Neural progenitor cell (in vitro differentiated cells): ENCODE measurements around the gene TMEM106A. TPM values are rescaled to one million over a fixed set of nuclear protein-coding genes. Genes with fewer than 3 reads are reported as not detected.
A peak's percentile ranks its signal among the peaks of the same experiment; 100 is the strongest.
"Not testable (repeated sequence)": the region's sequence is repeated elsewhere in the genome, so short reads cannot be mapped to it uniquely, and the experiment has no call there.

Source experiments
- DNase-seq: peaks from one replicate; pipeline ENCODE4 v3.0.0-alpha.2; 2016; ENCODE audit warnings: low spot score
- H2AFZ ChIP-seq: fragments of 200-600 bp; sonication (generic); replicated peaks from 2 replicates; pipeline ENCODE4 v1.6.1; 2016; ENCODE audit warnings: antibody characterized with exemption
- H3F3A ChIP-seq: fragments of 200-600 bp; sonication (generic); 2 replicates; pipeline ENCODE4 v1.6.1; 2016; ENCODE audit warnings: antibody characterized with exemption, low read depth
- H3K27ac ChIP-seq: fragments of 200-600 bp; sonication (generic); 2 replicates; pipeline ENCODE4 v1.5.1; 2016; ENCODE audit warnings: mild to moderate bottlenecking
- H3K27me3 ChIP-seq: fragments of 200-600 bp; sonication (generic); 2 replicates; pipeline ENCODE4 v1.6.1; 2016; ENCODE audit warnings: mild to moderate bottlenecking, moderate library complexity
- H3K36me3 ChIP-seq: fragments of 200-600 bp; sonication (generic); 2 replicates; pipeline ENCODE4 v1.5.1; 2016
- H3K4me1 ChIP-seq: fragments of 200-600 bp; sonication (generic); 2 replicates; pipeline ENCODE4 v1.6.1; 2016; ENCODE audit warnings: mixed run types
- H3K4me2 ChIP-seq: fragments of 200-600 bp; sonication (generic); 2 replicates; pipeline ENCODE4 v1.6.1; 2016
- H3K4me3 ChIP-seq: fragments of 200-600 bp; sonication (generic); 2 replicates; pipeline ENCODE4 v1.5.1; 2016
- H3K79me2 ChIP-seq: fragments of 200-600 bp; sonication (generic); 2 replicates; pipeline ENCODE4 v1.6.1; 2016; ENCODE audit warnings: low read depth
- H3K9ac ChIP-seq: fragments of 200-600 bp; sonication (generic); 2 replicates; pipeline ENCODE4 v1.6.1; 2016
- H3K9me3 ChIP-seq: fragments of 200-600 bp; sonication (generic); 2 replicates; pipeline ENCODE4 v1.5.1; 2016; ENCODE audit warnings: low read depth
- H4K20me1 ChIP-seq: fragments of 200-600 bp; sonication (generic); 2 replicates; pipeline ENCODE4 v1.6.1; 2016; ENCODE audit warnings: low read depth
- H3K27ac Mint-ChIP-seq: 3 replicates; pipeline ENCODE4 v1.8.0; 2021; ENCODE audit warnings: mixed read lengths
- H3K27me3 Mint-ChIP-seq: 2 replicates; pipeline ENCODE4 v1.8.0; 2022; ENCODE audit warnings: low read depth, mild to moderate bottlenecking, inconsistent platforms, moderate library complexity, mixed read lengths; ENCODE audit not compliant: insufficient read depth
- H3K36me3 Mint-ChIP-seq: 3 replicates; pipeline ENCODE4 v1.8.0; 2021; ENCODE audit warnings: mixed read lengths
- H3K4me1 Mint-ChIP-seq: 3 replicates; pipeline ENCODE4 v1.8.0; 2021; ENCODE audit warnings: mixed read lengths
- H3K4me3 Mint-ChIP-seq: 3 replicates; pipeline ENCODE4 v1.8.0; 2021; ENCODE audit warnings: mild to moderate bottlenecking, moderate library complexity, mixed read lengths
- H3K9me3 Mint-ChIP-seq: 3 replicates; pipeline ENCODE4 v1.8.0; 2020; ENCODE audit warnings: mixed read lengths
- small RNA-seq: library from RNA; depleted of rRNA; stranded (forward); fragments of <200 nt; gene quantifications from one replicate; pipeline ENCODE3, GENCODE V24; 2015
- total RNA-seq: library from RNA; depleted of rRNA; stranded (reverse); fragments of >200 nt; gene quantifications from 2 replicates; pipeline ENCODE4 v1.2.3, GENCODE V29; 2015; ENCODE audit warnings: low replicate concordance

The TMEM106A gene
- total RNA-seq, 1 donor from 2014 or later, result 1.7 TPM

- peak overlapping the region; percentile 63 for H3K4me3 Mint-ChIP-seq
Measured at GRCh38 chr17:43232021-43232699, 20.5 kb downstream of the TMEM106A start.

GRCh38 chr17:43233263-43233662, 21.6 kb downstream of the TMEM106A start:
- H2AFZ ChIP-seq, H3K27me3 Mint-ChIP-seq, H3K4me3 ChIP-seq, H3K4me2 ChIP-seq, H3K27me3 ChIP-seq, DNase-seq, H4K20me1 ChIP-seq, H3K9me3 Mint-ChIP-seq, H3K36me3 Mint-ChIP-seq, H3K4me1 Mint-ChIP-seq, H3K4me3 Mint-ChIP-seq, H3F3A ChIP-seq, H3K36me3 ChIP-seq, H3K4me1 ChIP-seq, H3K9ac ChIP-seq, H3K9me3 ChIP-seq, H3K79me2 ChIP-seq, H3K27ac Mint-ChIP-seq, H3K27ac ChIP-seq: not testable (repeated sequence)

More at GRCh38 chr17:43232021-43232699, 20.5 kb downstream of the TMEM106A start:
- H3K27ac Mint-ChIP-seq, result peak overlapping the region; percentile 55
- not testable (repeated sequence) for H2AFZ ChIP-seq, H3F3A ChIP-seq, H3K4me3 ChIP-seq, DNase-seq, H3K27me3 ChIP-seq, H4K20me1 ChIP-seq, H3K4me1 Mint-ChIP-seq, H3K27me3 Mint-ChIP-seq, H3K9me3 ChIP-seq, H3K79me2 ChIP-seq, H3K9me3 Mint-ChIP-seq, H3K9ac ChIP-seq, H3K36me3 ChIP-seq, H3K4me1 ChIP-seq, H3K36me3 Mint-ChIP-seq, H3K27ac ChIP-seq
- peak overlapping the region; percentile 0 for H3K4me2 ChIP-seq

- not testable (repeated sequence) for H3K9me3 ChIP-seq, H3K79me2 ChIP-seq, H3K9ac ChIP-seq, H3F3A ChIP-seq, H4K20me1 ChIP-seq, DNase-seq, H3K4me1 ChIP-seq, H3K4me1 Mint-ChIP-seq, H3K27ac Mint-ChIP-seq, H3K4me3 ChIP-seq, H3K36me3 ChIP-seq, H3K27me3 Mint-ChIP-seq, H3K36me3 Mint-ChIP-seq, H2AFZ ChIP-seq, H3K4me3 Mint-ChIP-seq, H3K27me3 ChIP-seq, H3K9me3 Mint-ChIP-seq, H3K27ac ChIP-seq, H3K4me2 ChIP-seq
Measured at GRCh38 chr17:43233877-43234276, 22.2 kb downstream of the TMEM106A start, which contains the start of gene RNU2-1. TSS of gene RNU2-1 (minus strand) at chr17:43233977.

GRCh38 chr17:43239597-43239996, 27.9 kb downstream of the TMEM106A start:
- not testable (repeated sequence) for H4K20me1 ChIP-seq, H3K79me2 ChIP-seq, H2AFZ ChIP-seq, H3K9me3 Mint-ChIP-seq, H3K4me1 Mint-ChIP-seq, DNase-seq, H3K9me3 ChIP-seq, H3K9ac ChIP-seq, H3K4me3 ChIP-seq, H3K27me3 Mint-ChIP-seq, H3K27ac Mint-ChIP-seq, H3K36me3 Mint-ChIP-seq, H3K27me3 ChIP-seq, H3K4me2 ChIP-seq, H3K27ac ChIP-seq, H3K36me3 ChIP-seq, H3K4me1 ChIP-seq, H3F3A ChIP-seq, H3K4me3 Mint-ChIP-seq

- H3K4me1 Mint-ChIP-seq, H2AFZ ChIP-seq, H3K4me2 ChIP-seq, H3K36me3 Mint-ChIP-seq, H3K4me3 Mint-ChIP-seq, H3F3A ChIP-seq, H3K27ac ChIP-seq, H3K27ac Mint-ChIP-seq, H3K27me3 ChIP-seq, H3K27me3 Mint-ChIP-seq, H3K4me3 ChIP-seq, H3K4me1 ChIP-seq, H3K9me3 ChIP-seq, H4K20me1 ChIP-seq, H3K36me3 ChIP-seq, H3K9me3 Mint-ChIP-seq, DNase-seq, H3K79me2 ChIP-seq, H3K9ac ChIP-seq: not testable (repeated sequence)
Measured at GRCh38 chr17:43240596-43241352, 29.1 kb downstream of the TMEM106A start.

DNA sequence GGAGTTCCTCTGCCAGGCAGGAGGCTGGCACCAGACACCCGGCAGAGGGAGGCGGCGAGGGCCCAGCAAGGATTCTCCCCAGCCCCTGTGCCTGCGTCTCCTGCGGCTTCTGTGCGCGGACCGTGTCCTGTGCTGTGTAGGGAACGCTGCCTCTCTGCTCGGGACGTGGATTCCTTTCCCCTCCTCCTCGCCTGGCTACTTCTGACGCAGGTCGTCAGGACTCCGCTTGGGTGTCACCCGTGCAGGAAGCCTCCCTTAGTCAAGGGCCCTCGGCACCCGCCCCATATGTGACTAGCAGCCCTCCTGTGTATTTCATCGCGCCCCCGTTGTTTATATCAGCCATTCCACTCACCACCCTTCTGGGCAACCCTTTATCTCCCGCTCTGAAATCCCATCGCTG, 34.8 kb downstream of the TMEM106A start:
- not testable (repeated sequence) for H3K27me3 ChIP-seq, H3K36me3 ChIP-seq, H3K9ac ChIP-seq, H3K9me3 ChIP-seq, H3K27me3 Mint-ChIP-seq, H3K4me3 ChIP-seq, H3K36me3 Mint-ChIP-seq, H3K4me1 ChIP-seq, H3K4me1 Mint-ChIP-seq, H3K9me3 Mint-ChIP-seq, H2AFZ ChIP-seq, H3K79me2 ChIP-seq, H3F3A ChIP-seq, H3K27ac ChIP-seq, H3K4me3 Mint-ChIP-seq, H3K4me2 ChIP-seq, DNase-seq, H3K27ac Mint-ChIP-seq, H4K20me1 ChIP-seq

Small RNA genes lying within 50 kb of the gene (small RNA-seq; reads per million reads assigned to genes)
- gene AC060780.2 (not detected), gene AC060780.3 (not detected), gene RF00004 (not detected), gene RNU2-1 (not detected)

Other genes starting within 250 kb of the TMEM106A start
- 23.7 and 36.5 TPM in 2 replicates for gene AARSD1, start 247.4 kb upstream of the TMEM106A start, total RNA-seq
- gene PTGES3L, start 231.8 kb upstream of the TMEM106A start, total RNA-seq, result 2.6 and 7.7 TPM in 2 replicates
- 11.4 and 12.6 TPM in 2 replicates for gene RUNDC1, start 231.3 kb upstream of the TMEM106A start, total RNA-seq
- 1,535 and 1,934 TPM in 2 replicates for gene RPL27, start 213.5 kb upstream of the TMEM106A start, total RNA-seq
- gene IFI35, start 205.1 kb upstream of the TMEM106A start, total RNA-seq, result 0.96 TPM in 1 of 2 replicates, not detected in the other
- 94.7 and 185 TPM in 2 replicates for gene VAT1, start 189.5 kb upstream of the TMEM106A start, total RNA-seq
- gene RND2, start 186.6 kb upstream of the TMEM106A start, total RNA-seq, result 35.0 and 46.0 TPM in 2 replicates
- 54.0 and 77.3 TPM in 2 replicates for gene BRCA1, start 86.5 kb upstream of the TMEM106A start, total RNA-seq
- 67.4 and 76.5 TPM in 2 replicates for gene NBR1, start 40.7 kb upstream of the TMEM106A start, total RNA-seq
- gene CCDC200, start 16.7 kb downstream of the TMEM106A start, total RNA-seq, result not detected in 2 replicates
- not detected in 2 replicates for gene RNU2-1, start 22.1 kb downstream of the TMEM106A start, total RNA-seq
- 9.2 and 18.6 TPM in 2 replicates for gene ARL4D, start 187.1 kb downstream of the TMEM106A start, total RNA-seq